Renal cortical epithelial cell (primary cell): ENCODE results near the gene FOXP2. TPM values are rescaled to one million over a fixed set of nuclear protein-coding genes. Genes with fewer than 3 reads are reported as not detected.

Experiments
- DNase-seq: peaks from one replicate; pipeline ENCODE4 v3.0.0-alpha.2; 2011; ENCODE audit warnings: low read depth
- total RNA-seq: library from RNA; depleted of rRNA; stranded (reverse); fragments of >200 nt; gene quantifications from 2 replicates; pipeline ENCODE4 v1.2.3, GENCODE V29; 2014

FOXP2 gene
- total RNA-seq, 1 donor from 2014 or later, result 0.15 TPM

DNA sequence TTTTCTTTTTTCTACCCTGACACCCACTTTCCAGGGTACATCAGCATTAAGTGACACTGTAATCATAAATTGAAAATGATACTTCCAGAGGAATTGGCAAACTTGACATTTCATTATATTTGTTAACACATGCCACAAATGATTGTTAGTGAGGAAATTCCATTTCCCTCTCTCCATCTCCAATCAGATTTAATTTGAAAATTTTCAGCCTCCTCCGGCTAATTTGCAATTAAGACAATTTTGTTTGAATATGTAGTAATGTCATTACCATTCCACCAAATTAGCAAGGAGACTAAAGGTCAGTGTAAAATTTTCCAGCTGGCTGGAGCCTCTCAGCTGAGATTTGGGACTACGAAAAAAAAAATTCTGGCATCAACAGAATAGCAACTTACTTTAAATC is 242.7 kb downstream of the FOXP2 start:
- DNase-seq, result no peak

DNA sequence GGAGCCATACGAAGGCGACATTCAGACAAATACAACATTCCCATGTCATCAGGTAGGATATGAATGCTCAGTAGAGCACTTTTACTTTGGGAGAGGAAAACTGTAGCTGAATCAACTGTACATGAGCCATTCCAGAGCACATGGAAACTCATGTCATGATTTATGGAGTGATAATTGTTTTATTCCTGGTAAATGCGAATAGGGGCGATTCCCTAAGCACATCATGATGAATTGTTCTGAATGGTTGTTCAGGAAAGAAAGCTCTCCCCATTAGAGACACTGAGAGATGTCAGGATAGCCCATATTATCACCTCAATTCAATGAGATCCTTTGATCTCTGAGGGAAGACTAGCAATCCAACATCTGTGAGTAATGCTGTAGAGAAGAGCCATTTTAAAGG is 243.6 kb downstream of the FOXP2 start:
- DNase-seq, result no peak

DNA sequence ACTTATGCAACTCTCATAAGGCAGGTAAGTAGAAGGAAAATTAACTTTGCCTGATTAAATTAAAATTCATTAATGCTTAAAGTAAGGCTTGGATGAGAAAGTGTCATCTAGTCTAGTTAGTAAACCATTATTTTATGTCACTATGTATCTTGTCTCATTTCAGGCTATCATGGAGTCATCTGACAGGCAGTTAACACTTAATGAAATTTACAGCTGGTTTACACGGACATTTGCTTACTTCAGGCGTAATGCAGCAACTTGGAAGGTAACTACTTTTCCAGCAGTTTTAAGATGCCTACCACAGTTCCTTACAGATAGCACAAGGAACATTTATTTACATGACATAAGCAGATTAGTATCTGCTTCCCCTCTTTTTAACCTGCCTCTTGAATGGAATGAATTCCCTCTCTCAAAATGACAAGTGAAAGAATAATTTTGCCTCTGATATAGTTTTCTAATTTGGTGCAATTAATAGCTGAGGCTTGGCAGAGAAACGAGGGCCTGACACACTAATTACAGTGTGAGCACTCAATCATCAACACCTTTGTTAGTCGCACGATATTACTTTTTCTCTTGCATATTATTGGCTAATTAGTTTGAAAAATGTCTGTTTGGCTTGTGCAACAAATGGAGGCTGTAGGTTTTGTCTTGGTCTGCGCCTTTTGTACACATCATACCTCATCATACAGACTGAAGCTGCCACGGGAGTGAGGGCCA is 245.0 kb downstream of the FOXP2 start:
- DNase-seq, result no peak

DNA sequence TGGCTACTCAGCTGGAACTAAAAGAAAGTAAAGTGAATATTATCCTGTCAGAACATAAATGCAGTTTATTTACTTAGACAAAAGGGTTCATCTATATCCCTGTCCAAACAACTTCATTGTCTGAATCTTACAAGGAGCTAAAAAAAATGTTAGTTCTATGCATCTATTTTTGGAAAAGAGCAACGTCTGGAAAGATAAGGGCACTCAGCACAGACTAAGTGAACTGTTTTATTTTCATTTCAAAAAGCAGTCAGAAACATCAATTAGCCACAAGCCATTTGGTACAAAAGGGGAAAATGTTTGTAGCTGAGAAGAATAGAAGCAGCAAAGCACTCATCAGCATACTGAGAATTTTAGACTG is 245.5 kb downstream of the FOXP2 start:
- no peak for DNase-seq

DNA sequence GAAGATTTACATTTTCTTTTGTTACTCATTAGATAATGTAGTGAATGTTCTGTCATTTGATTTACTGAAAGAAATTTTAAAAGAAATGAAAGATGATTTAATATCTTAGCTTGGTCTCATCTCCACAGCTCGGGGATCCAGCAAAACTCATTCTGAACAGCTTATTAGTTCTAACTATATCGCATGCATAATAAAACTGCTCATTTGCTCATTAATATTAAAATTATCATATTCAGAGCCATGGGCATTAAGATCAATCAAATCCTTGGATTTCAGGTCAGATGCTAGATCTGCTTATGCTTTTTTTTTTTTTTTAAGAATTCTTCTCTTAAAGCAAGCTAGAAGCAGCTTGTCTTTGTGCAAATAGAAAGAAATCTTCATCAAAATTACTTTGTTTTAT is 246.1 kb downstream of the FOXP2 start:
- DNase-seq, result no peak

DNA sequence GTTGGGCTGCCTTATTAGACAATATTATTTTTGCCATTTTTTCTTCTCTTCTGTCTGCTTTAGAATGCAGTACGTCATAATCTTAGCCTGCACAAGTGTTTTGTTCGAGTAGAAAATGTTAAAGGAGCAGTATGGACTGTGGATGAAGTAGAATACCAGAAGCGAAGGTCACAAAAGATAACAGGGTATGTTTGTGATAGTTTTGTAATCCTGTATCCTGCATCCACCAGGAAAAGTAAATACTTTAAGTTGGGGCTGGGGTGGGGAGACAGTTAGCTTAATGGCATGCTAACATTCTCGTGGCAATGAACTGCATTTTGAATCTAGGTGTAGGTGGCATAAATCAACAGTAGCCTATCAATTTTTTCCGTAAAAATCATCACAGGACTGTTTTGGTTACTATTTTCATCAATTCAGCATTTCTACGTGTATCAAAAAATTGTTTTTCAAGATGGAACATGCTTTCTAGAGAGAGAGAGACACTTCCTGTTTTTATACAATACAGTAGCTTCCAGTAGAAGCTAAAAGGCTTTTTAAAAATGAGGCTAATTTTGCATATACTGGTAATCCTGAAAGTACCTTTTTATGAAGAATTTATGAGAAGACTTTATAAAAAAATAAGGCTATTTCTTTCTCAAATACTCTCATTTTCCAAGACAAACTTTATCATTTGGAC is 247.5 kb downstream of the FOXP2 start:
- no peak for DNase-seq

DNA sequence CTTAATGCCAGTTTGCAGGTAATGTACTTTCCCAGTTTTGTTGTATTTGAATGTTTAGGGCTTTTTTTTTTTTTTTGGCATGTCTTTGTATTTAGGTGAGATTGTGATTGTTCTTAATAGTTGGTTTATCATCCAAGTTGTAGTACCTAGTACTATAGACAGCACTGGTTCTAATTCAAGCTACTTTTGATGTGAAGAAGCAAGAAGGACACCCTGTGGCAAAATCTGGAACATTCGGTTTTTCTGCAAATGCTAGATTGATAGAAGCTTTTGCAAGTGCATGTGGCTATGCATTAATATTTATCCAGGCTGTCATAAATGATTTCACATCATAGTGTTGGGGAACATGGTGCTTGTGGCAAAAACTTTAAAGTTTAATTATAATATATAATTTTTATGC is 248.9 kb downstream of the FOXP2 start:
- DNase-seq, result peak; percentile 39

DNA sequence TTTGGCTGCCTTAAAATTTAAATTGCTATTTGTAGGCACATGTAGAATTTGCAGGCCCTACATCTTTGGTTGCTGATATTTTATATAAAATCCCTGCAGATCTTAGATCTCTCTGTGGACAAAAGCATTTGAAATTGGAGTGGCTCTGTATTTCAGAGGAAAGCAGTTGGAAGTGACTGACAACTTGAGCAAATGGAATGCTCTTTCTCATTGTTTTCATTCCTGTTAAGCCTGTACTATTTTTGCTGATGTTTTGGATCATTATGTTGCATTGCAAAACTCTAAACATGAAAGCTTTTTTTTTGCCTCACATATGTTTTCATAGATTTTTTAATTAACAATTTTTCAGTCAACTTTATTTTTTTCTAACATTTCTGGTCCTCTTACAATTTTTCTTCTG is 256.1 kb downstream of the FOXP2 start:
- no peak for DNase-seq

DNA sequence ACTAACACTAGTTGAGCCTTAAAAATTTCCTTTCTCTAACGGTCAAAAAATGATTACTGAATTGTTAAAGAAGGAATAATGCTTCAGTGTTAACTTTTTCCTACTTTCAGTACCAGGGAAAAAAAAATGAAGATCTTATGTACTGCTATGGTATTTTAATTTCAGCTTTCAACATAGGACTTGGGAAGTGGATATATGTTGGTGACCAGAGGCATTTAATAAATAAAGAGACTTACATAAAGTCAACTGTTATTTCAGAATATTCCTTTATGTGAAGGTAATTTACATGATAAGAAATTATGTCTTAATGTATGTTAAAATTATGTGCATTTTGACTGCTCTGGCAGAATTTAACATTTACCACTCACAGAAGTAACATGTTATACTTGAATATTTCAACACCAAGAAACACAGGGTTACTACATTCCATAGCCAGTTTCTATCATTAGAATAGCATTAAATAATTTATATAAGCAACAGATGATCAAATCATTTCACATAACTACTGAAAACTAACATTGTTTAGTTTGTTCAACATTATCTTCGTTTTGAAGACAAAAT is 257.0 kb downstream of the FOXP2 start:
- no peak for DNase-seq

DNA sequence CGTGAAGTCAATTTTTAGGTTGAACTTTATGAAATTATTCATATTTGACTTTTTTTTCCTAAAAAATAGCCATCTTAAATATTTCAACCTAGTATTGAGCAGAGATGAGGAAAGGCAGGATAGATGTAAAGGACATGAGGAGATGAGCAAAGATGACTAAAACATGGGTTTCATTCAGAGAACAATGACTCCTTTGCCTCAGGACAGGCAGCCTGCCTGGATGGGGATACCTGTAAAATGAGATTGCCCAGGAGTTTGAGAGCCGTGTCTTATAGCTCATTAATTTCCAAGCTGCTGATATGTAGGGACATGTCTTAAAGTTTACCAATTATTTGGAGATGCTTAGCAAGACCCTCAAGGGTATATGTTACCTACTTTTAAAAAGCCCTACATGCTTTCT is 263.5 kb downstream of the FOXP2 start:
- DNase-seq, result no peak

DNA sequence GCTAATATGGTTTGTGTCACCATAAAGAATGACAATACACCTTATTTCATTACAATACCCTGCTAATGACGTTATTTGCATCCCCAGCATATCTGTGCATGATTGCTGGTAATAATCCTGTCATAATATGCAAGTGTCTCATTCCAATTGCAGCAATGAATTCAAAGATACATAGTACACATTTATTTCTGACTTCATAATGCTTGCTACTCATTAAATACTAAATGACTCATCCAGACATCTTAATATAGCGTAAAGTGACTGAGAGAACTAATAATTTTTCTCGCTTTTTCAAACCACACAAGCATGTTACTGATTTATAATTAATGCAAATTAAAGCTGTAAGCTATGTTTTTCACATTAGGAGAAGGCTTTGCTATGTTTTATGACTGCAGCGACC is 272.6 kb downstream of the FOXP2 start:
- DNase-seq, result no peak

DNA sequence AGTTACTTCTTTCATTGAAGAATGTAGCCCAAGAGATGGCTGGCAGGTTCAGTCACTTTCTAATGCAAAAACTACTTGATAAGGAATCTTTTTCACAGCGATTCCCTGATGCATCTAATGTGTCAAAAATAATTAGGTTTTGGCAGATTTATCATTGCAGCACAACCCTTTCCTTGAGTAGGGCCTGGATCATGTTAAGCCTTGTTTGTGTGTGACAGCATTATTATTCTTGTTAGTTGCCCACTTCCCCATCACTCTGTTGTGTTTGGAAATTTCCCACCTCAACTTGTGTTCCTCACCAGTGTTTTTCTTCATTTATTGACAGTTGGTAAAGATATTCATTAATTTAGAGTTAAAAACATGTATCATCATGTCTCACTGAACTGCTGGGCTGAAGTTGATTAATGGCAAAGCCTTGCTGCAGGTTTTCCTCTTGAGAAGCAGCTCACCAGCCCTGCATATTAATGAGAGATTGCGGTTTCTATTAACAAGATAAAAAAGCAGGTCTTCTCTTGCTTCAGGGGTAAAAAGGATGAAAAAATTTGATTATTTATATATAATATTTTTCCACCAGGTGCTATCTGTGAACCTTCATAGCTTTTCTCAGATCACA is 273.9 kb downstream of the FOXP2 start:
- no peak for DNase-seq

DNA sequence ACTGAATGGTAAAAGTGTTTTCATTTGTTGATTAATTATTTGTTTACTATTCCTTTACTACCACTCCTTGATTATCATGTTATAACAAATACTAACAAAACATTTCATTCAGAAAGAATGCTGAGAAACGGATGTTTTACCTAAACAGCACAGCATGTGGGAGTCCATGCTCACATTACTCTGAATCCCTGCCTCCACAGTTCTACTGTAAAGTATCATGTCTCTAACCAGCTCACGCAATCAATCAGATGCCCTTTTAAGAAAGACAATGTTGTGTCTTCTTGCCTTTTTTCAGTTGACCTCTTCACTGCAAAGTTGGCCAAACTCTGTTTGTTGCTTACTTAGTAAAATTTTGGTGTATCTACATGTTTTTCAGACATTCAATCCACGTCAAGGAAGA is 274.8 kb downstream of the FOXP2 start:
- no peak for DNase-seq

DNA sequence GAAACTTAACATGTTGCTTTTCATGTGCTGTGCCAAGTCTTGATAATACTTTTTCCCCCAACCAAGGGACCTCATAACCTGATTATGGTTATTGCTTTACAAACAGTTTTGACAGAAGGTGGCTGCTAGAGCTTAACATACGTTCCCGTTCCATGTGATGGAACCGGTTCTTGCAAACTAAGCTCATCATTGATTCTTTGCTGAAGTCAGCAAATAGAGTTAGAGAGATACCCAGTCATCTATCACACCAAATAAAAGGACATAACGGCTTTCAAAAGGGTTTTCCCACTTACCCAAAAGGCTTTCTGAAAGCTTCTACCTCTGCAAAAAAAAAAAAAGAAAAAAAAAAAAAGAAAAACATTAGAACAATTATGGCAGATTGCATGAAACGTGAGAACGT is 277.0 kb downstream of the FOXP2 start:
- DNase-seq, result no peak

DNA sequence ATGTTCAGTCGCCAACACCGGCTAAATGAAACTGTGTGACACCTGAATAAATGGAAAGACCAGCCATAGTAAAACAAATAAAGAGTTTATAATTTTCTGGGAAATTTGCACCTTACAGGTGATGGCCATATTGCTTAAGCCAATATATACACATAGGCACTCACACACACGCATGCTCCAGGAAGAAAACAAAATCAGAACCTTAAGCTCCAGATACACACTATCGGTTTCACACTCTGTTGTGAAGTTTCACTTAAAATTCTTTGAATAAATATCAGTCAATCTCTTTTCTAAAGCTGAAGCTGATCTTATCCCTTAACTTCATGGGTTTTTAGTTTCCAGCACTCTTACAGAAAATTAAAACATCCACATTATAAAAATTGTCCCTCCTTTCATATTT is 280.6 kb downstream of the FOXP2 start:
- DNase-seq, result no peak

DNA sequence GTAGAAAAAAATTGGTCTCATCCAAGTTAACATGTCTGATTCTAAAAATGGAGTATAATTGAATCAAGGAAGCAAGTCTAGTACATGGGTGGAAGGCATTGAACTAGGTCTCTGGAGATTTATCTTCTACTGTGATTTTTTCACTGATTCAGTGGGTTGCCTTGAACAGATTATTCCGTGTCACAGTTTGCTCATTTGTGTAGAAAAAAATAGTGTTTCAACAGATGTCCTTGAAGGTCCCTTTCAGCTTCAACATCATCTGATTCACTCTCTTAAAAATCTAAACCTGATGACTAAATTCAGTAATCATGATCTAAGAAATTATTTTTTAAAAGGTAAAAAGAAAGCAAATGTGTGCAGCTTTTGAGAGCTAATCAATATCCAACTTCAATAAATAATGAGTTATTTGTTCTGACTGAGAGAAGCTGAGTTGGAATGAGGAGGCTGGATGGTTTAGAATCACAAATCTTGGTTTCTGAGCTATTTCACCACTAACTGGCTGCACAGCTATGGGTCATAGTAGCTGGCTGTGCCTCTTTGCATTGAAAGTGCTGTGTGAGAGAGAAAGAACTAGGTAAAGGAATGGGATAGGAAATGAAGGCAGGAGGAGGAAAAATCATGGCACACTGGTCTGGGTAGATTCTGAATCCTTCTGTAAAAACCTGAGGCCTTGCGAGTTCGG is 285.8 kb downstream of the FOXP2 start:
- no peak for DNase-seq

DNA sequence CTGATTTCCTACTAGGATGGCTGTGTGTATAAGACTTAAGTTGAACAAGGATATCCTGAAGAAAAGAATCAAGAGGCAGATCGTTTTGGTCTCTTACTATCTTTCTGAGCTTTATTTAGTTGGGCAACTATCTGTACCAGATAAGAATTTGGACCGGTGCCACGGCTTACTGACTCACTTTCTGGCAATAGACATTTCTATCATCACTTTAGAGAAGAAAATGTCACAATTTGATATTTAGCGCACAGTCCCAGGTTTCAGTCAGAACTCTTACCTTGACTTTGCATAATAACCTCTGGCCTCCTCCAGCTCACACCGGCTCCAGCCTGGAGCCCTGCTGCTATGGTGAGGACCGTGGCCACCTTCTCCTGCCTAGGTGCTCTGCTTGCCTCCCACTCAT is 289.1 kb downstream of the FOXP2 start:
- DNase-seq, result no peak

DNA sequence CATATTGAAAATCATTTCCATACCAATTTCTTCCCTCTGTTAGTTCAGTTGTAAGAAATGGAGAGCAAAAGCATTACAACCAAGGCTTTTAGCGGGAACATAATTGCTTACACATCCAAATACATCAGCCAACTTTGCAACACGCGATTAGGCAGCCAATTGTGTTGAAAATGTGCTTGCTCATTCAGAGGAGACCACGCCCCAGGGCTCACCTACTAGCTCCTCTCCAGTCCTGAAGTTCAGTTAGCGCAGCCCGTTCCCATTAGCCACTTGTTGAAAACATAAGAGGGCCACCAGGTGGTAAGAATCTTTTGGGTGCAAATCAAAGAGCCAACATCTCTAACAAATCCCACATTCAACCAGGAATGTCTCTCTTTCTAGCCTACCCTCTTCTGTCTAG is 294.0 kb downstream of the FOXP2 start:
- DNase-seq, result peak; percentile 66

DNA sequence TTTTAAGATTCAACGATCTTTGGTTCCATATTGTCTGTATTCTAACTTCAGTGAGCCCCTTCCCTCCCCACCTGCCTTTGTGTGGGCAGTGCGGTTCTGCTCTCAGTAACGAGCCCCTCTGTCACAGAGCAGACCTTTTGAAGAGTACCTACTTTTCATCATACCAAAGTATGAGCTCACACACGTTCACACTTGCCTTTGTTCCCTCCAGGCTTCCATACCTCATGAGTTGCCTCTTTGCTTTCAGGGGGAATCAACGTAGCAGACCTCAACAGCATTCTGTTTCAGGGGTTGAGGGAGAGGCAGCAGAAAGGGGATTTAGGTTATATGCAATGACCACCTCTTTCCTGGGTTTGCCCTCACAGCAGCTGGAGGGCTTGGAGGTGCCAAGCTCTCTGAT is 295.9 kb downstream of the FOXP2 start:
- no peak for DNase-seq

DNA sequence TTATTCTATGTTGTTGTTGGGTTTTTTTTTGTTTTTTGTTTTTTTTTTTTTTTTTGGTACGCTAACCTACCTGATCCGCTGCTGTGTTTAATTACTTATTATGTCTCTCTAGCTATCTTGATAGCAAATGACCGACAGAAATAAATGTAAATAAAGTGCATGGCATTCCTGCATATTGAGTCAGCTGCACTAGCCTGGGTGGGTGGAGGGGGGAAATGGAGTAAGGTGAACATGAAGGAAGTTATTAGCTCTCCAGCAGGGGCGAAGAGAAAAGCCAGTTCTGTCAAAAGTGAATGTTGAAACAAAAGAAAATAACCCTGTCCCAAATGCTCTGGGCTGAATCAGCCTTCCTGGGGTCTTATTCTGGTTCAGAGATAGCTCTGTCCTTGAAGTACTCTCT is 296.6 kb downstream of the FOXP2 start:
- peak; percentile 53 for DNase-seq

DNA sequence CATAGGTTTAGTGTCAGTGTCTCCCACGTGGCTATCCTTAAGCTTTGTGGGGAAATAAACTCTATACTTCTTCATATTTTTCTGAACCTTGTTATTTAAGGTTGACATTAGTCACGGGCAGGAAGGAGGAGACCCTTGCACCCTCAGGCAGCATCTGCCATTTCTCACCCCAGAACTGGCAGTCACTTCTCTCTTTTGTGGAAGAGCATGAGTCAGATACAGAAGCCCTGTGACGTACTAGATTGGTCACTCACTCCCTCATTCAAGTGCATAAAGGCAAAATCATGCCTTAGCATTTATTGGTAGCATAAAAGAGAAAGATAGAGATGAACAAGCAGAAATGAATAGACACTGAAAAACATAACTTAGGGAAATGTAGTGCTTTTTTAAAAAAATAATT is 301.3 kb downstream of the FOXP2 start:
- DNase-seq, result no peak

DNA sequence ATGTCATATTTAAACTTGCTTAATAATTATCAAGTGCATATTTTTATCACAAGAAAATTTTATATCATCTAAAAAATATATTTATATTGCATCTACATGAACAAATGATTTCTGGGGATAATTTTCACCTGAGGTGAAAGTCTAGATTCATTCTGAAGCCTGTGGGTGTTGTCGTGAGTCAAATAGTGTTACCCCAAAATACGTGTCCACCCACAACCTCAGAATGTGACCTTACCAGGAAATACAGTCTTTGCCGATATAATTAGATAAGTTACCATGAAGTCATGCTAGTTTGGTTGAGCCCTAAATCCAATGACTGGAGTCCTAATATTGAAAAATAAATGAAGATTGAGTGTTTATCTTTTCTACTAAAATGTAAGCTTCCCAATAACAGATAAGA is 304.2 kb downstream of the FOXP2 start:
- DNase-seq, result no peak

DNA sequence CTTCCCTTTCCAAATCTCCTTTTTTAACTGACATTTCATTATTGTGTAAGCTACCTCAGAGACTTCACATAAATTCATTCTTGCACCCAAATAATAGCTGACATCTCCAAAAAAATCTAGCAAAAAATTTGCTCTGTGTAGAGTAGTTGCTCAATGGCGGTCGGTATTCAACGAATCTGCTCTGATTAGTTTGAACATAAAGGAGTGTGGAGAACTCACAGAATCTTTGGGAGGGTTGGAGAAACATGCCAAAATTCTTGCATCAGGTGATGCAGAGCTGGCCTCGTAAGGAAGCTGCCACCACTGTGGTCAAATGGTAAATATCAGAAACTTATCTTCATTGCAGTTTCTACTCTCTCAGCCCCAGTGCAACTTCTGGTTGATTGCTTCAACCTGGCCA is 306.1 kb downstream of the FOXP2 start:
- no peak for DNase-seq
